ENCODE data around the gene ITFG1. TPM values are rescaled to one million over a fixed set of nuclear protein-coding genes. Genes with fewer than 3 reads are reported as not detected.

ITFG1 gene
- total RNA-seq, 1 experiment from 2014 or later = 18.0 TPM

- no peak overlapping the region for H4K8ac ChIP-seq (replicated peaks; ENCODE audit: insufficient read length, low read depth, low read length)
- H2BK120ac ChIP-seq (ENCODE audit: low read depth, low read length, poor library complexity, severe bottlenecking) = no peak overlapping the region
- no peak overlapping the region for H4K5ac ChIP-seq (ENCODE audit: insufficient read length, low read depth, low read length)
- Mint-ChIP-seq H3K9me3 (no peaks in the 10 kb centered on the region), H3K36me3 (ENCODE audit: insufficient read depth in 1 of 3, low read depth in 3 of 3) (peaks cover 0 to 11% (median 1%) of the 10 kb centered on the region in 3 experiments; a peak in 2 of 7 replicates), H3K27ac (no peak overlapping the region), H3K27me3 (ENCODE audit: low read depth) (no peaks in the 10 kb centered on the region), H3K4me1 (no peaks in the 10 kb centered on the region), H3K4me3 (no peak overlapping the region)
- H2BK5ac ChIP-seq (ENCODE audit: insufficient read length, low read length) = no peak overlapping the region
- H3K9me3 ChIP-seq (ENCODE audit: control insufficient read depth, low read depth, low read length) = no peaks in the 10 kb centered on the region
- WGBS (ENCODE audit: extremely low coverage, insufficient read length, low lambda C conversion rate) = no CpG with 5 or more reads among the region's 1 CpG
- H2AK5ac ChIP-seq (ENCODE audit: insufficient read length, low read length) = no peak overlapping the region
- H4K20me1 ChIP-seq (ENCODE audit: control insufficient read depth, insufficient read depth, insufficient read length) = no peaks in the 10 kb centered on the region
- H2AFZ ChIP-seq (ENCODE audit: low read length) = no peak overlapping the region
- TF ChIP-seq CTCF (conservative IDR thresholded peaks at IDR 0.05) = no peak
- H3K14ac ChIP-seq (ENCODE audit: insufficient read depth, low read length) = no peak overlapping the region
- no peaks in the 10 kb centered on the region for H3K23me2 ChIP-seq (ENCODE audit: insufficient read length, low read depth, low read length, poor library complexity, severe bottlenecking)
- no peak overlapping the region for H3K18ac ChIP-seq (ENCODE audit: insufficient read length, low read depth, low read length)
- H3K79me1 ChIP-seq (ENCODE audit: insufficient read depth, low read depth, low read length, poor library complexity, severe bottlenecking) = no peaks in the 10 kb centered on the region
- no peak overlapping the region for H4K91ac ChIP-seq (ENCODE audit: insufficient read length, low read depth, low read length)
- no peak overlapping the region for H3K27ac ChIP-seq (ENCODE audit: insufficient read length, low read depth, low read length)
- H3K56ac ChIP-seq (ENCODE audit: insufficient read length, low read depth, low read length) = no peak overlapping the region
- no peak overlapping the region for H3K23ac ChIP-seq (ENCODE audit: insufficient read length, low read depth, low read length)
- no peak for DNase-seq
- H3K4ac ChIP-seq (ENCODE audit: low read depth, low read length) = no peak overlapping the region
- H3K4me1 ChIP-seq (ENCODE audit: insufficient read depth, low read length) = no peaks in the 10 kb centered on the region
- no peak overlapping the region for H2BK15ac ChIP-seq (ENCODE audit: low read depth, low read length)
- H2BK12ac ChIP-seq (ENCODE audit: insufficient read length, low read depth, low read length) = no peak overlapping the region
- no peak overlapping the region for H3T11ph ChIP-seq (ENCODE audit: low read length)
- no peak overlapping the region for H3K4me2 ChIP-seq (ENCODE audit: insufficient read depth, insufficient read length, low read length)
- no peak overlapping the region for H3K9ac ChIP-seq (ENCODE audit: extremely low read depth, insufficient read length, low read length)
- no peak overlapping the region for H2BK20ac ChIP-seq (ENCODE audit: low read depth, low read length, poor library complexity, severe bottlenecking)
- H3K27me3 ChIP-seq (ENCODE audit: insufficient read depth, low read length) = no peaks in the 10 kb centered on the region
- no peaks in the 10 kb centered on the region for H3K79me2 ChIP-seq (ENCODE audit: insufficient read depth, low read length)
Measured at GRCh38 chr16:47413041-47413440, 47.8 kb downstream of the ITFG1 start.
